Measurements from ENCODE around the gene SLK.

SLK gene

GRCh38 chr10:103936022-103936421, 30.9 kb upstream of the SLK start:
- no peak overlapping the region for H3K27ac ChIP-seq
- no peak for DNase-seq (ENCODE audit: low read depth, low spot score)

- H3K27ac ChIP-seq, result no peak overlapping the region
- DNase-seq (ENCODE audit: low read depth, low spot score), result no peak
Measured at GRCh38 chr10:103939522-103939921, 27.4 kb upstream of the SLK start.

GRCh38 chr10:103941801-103942200, 25.1 kb upstream of the SLK start:
- H3K27ac ChIP-seq, result peak overlapping the region; percentile 66
- peak; percentile 63 for DNase-seq (ENCODE audit: low read depth, low spot score)

- H3K27ac ChIP-seq, result peak overlapping the region; percentile 66
- DNase-seq (ENCODE audit: low read depth, low spot score), result no peak
Measured at GRCh38 chr10:103942866-103943265, 24.1 kb upstream of the SLK start.

GRCh38 chr10:103947799-103948516, 19.0 kb upstream of the SLK start:
- DNase-seq (ENCODE audit: low read depth, low spot score), result no peak

GRCh38 chr10:103949728-103950127, 17.2 kb upstream of the SLK start:
- no peak for DNase-seq (ENCODE audit: low read depth, low spot score)
- H3K27ac ChIP-seq, result no peak overlapping the region

More at GRCh38 chr10:103947799-103948516, 19.0 kb upstream of the SLK start:
- H3K27ac ChIP-seq, result no peak overlapping the region

GRCh38 chr10:103951183-103951582, 15.8 kb upstream of the SLK start:
- DNase-seq (ENCODE audit: low read depth, low spot score), result no peak
- H3K27ac ChIP-seq, result no peak overlapping the region

GRCh38 chr10:103951942-103952341, 15.0 kb upstream of the SLK start:
- H3K27ac ChIP-seq, result no peak overlapping the region
- DNase-seq (ENCODE audit: low read depth, low spot score), result no peak

- no peak for DNase-seq (ENCODE audit: low read depth, low spot score)
- H3K27ac ChIP-seq, result no peak overlapping the region
Measured at GRCh38 chr10:103954543-103954942, 12.4 kb upstream of the SLK start.

GRCh38 chr10:103958996-103959395, 7.9 kb upstream of the SLK start:
- peak; percentile 24 for DNase-seq (ENCODE audit: low read depth, low spot score)
- peak overlapping the region; percentile 37 for H3K27ac ChIP-seq

GRCh38 chr10:103960103-103960502, 6.8 kb upstream of the SLK start:
- DNase-seq (ENCODE audit: low read depth, low spot score), result no peak
- no peak overlapping the region for H3K27ac ChIP-seq

- H3K27ac ChIP-seq, result peak overlapping the region; percentile 79
- no peak for DNase-seq (ENCODE audit: low read depth, low spot score)
Measured at GRCh38 chr10:103967448-103968071, 620 bp downstream of the SLK start.

GRCh38 chr10:103968441-103969391, 1.8 kb downstream of the SLK start:
- H3K27ac ChIP-seq, result peak overlapping the region; percentile 79
- DNase-seq (ENCODE audit: low read depth, low spot score), result no peak

GRCh38 chr10:103969436-103969835, 2.5 kb downstream of the SLK start:
- DNase-seq (ENCODE audit: low read depth, low spot score), result no peak
- peak overlapping the region; percentile 79 for H3K27ac ChIP-seq

- peak overlapping the region; percentile 79 for H3K27ac ChIP-seq
- no peak for DNase-seq (ENCODE audit: low read depth, low spot score)
Measured at GRCh38 chr10:103969857-103970627, 3.1 kb downstream of the SLK start.

- no peak for DNase-seq (ENCODE audit: low read depth, low spot score)
- no peak overlapping the region for H3K27ac ChIP-seq
Measured at GRCh38 chr10:103975169-103975568, 8.2 kb downstream of the SLK start.

- no peak overlapping the region for H3K27ac ChIP-seq
- no peak for DNase-seq (ENCODE audit: low read depth, low spot score)
Measured at GRCh38 chr10:103977204-103977603, 10.3 kb downstream of the SLK start.

GRCh38 chr10:103979530-103979929, 12.6 kb downstream of the SLK start:
- no peak for DNase-seq (ENCODE audit: low read depth, low spot score)

GRCh38 chr10:103980288-103980906, 13.5 kb downstream of the SLK start:
- DNase-seq (ENCODE audit: low read depth, low spot score), result no peak

More at GRCh38 chr10:103979530-103979929, 12.6 kb downstream of the SLK start:
- no peak overlapping the region for H3K27ac ChIP-seq

GRCh38 chr10:103982639-103983038, 15.7 kb downstream of the SLK start:
- no peak overlapping the region for H3K27ac ChIP-seq

More at GRCh38 chr10:103980288-103980906, 13.5 kb downstream of the SLK start:
- H3K27ac ChIP-seq, result no peak overlapping the region

More at GRCh38 chr10:103982639-103983038, 15.7 kb downstream of the SLK start:
- no peak for DNase-seq (ENCODE audit: low read depth, low spot score)
